ACC112 (cell line): Measurements from ENCODE around the gene SLC35B4.

Experiments
- H2AFZ ChIP-seq: fragments of 200-600 bp; sonication (generic); one replicate; pipeline ENCODE4 v1.6.0; 2017; ENCODE audit warnings: antibody characterized with exemption, low read length; ENCODE audit not compliant: unreplicated experiment
- H3K27ac ChIP-seq: fragments of 200-600 bp; sonication (generic); 2 replicates; pipeline ENCODE4 v1.5.1; 2014; ENCODE audit warnings: low read depth, mild to moderate bottlenecking, antibody characterized with exemption, low read length, moderate library complexity
- H3K27me3 ChIP-seq: fragments of 200-600 bp; sonication (generic); 2 replicates; pipeline ENCODE4 v1.6.1; 2014; ENCODE audit warnings: mild to moderate bottlenecking, antibody characterized with exemption, low read length, moderate library complexity, mixed read lengths; ENCODE audit not compliant: insufficient read depth
- H3K36me3 ChIP-seq: fragments of 200-600 bp; sonication (generic); 2 replicates; pipeline ENCODE4 v1.6.1; 2016; ENCODE audit warnings: mild to moderate bottlenecking, antibody characterized with exemption, low read length, moderate library complexity, mixed read lengths; ENCODE audit not compliant: insufficient read depth
- H3K4me1 ChIP-seq: fragments of 200-600 bp; sonication (generic); one replicate; pipeline ENCODE4 v1.6.1; 2016; ENCODE audit warnings: low read length, mixed read lengths; ENCODE audit not compliant: insufficient read depth, unreplicated experiment, control insufficient read depth
- H3K4me3 ChIP-seq: fragments of 200-600 bp; sonication (generic); 2 replicates; pipeline ENCODE4 v1.5.1; 2014; ENCODE audit warnings: mild to moderate bottlenecking, low read depth, low read length
- H3K79me2 ChIP-seq: fragments of 200-600 bp; sonication (generic); one replicate; pipeline ENCODE4 v1.6.0; 2016; ENCODE audit warnings: low read length; ENCODE audit not compliant: control insufficient read depth, unreplicated experiment, insufficient read depth

The SLC35B4 gene

DNA sequence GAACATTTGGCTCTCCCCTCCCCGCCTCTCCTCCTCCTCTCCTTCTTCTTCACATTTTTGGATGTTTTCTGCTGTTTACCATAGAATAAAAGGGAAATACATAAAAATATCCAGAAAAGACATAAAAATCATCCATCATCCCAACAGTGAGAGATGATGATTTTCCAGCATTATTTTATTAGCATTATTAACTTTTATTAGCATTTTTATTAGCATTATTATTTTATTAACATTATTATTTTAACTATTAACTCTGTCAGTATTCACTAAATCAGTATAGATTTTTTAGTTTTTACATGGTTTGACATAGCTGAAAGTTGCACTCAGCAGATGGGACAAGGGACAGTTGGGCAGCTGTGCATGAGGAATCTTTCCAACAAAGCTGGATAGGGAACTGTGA is 16.2 kb upstream of the SLC35B4 start:
- Histone ChIP-seq H3K4me1 (no peaks in the 10 kb centered on the region), H3K79me2 (no peaks in the 10 kb centered on the region), H3K4me3 (no peak overlapping the region), H3K36me3 (no peaks in the 10 kb centered on the region), H2AFZ (no peak overlapping the region), H3K27me3 (peaks cover 8% of the 10 kb centered on the region; the same call in 1 of the 2 replicates), H3K27ac (no peak overlapping the region)

DNA sequence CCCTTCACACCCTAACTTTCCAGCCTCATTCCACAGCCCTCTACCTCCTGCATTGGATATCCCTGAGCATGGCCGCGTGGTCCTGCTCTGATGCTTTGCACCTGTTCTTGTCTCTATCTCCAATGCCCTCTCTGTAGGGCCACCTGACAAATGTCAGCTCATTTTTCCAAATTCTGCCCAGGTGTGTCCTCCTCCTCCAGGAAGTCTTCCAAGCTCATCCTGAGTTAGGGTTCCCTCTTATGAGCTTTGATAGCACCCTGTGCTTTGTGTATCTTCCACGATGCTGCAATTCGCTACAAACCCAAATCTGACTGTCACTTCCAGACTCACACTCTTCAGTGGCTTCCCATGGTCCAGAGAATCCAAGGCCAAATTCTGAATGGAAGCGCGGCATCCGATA is 14.7 kb upstream of the SLC35B4 start:
- H3K4me1 ChIP-seq: no peaks in the 10 kb centered on the region
- H3K36me3 ChIP-seq: no peaks in the 10 kb centered on the region
- H3K79me2 ChIP-seq: no peaks in the 10 kb centered on the region
- no peak overlapping the region for H2AFZ ChIP-seq
- no peak overlapping the region for H3K4me3 ChIP-seq
- H3K27me3 ChIP-seq: peaks cover 8% of the 10 kb centered on the region; the same call in 1 of the 2 replicates
- no peak overlapping the region for H3K27ac ChIP-seq

DNA sequence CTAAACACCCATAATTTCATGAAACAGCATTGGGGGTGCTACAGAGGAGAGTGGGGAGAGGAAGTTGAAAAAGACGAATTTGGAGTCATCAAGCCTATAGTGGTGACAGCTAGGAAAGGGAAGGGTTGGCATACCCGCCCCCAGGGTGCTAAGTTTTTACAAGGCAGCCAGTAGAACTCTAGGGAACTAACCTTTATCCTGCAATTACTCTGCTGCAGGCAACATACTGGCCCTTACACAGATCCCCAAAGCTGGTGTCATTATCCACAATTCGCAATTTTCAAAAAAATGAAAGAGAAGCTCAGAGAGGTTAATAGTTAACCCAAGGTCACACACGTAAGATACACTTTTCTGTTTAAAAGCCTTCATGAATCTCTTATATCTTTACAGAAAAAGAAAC is 14.2 kb upstream of the SLC35B4 start:
- peaks cover 7% of the 10 kb centered on the region; the same call in 1 of the 2 replicates for H3K27me3 ChIP-seq
- H3K4me1 ChIP-seq: no peaks in the 10 kb centered on the region
- H3K4me3 ChIP-seq: no peak overlapping the region
- H3K79me2 ChIP-seq: no peaks in the 10 kb centered on the region
- no peak overlapping the region for H3K27ac ChIP-seq
- H3K36me3 ChIP-seq: no peaks in the 10 kb centered on the region
- H2AFZ ChIP-seq: no peak overlapping the region

DNA sequence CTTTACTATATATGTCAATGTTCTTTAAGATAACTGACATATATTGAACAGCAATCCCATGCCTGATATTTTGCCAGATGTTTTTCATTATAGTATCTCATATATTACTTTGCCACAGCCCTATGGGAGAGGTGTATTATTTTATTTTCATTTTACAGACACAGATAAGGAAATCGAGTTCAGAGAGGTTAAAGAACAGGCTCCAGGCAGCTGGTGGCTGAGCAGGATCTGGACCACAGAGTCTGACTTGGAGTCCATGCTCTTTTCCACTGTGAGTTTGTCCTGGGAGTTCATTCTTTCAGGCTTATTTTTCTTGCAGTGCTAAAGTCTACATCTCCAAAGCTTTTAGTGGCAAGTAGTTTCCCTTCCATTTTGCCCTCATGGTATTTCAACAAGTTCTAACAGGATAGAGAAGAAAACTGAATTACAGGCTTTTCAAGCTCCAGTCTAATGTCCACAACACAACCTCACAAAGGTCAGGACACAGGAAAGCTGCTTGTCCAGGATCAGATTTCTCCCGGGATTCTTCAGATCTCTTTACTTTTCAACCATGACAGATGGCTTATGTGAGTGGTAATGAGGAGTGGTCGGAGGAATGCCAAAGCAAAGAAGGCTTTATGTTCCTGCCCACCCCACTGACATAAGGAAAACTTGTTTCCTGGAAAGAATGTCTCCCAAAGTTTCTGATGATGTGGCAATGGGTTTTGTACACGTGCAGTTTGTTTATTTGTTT is 13.1 kb upstream of the SLC35B4 start:
- Histone ChIP-seq H3K4me3 (no peak overlapping the region), H3K79me2 (no peaks in the 10 kb centered on the region), H2AFZ (no peak overlapping the region), H3K4me1 (no peaks in the 10 kb centered on the region), H3K36me3 (no peaks in the 10 kb centered on the region), H3K27me3 (0 out of 2 replicates have a peak, but pooled peaks cover 4% of the 10 kb centered on the region), H3K27ac (no peak overlapping the region)

DNA sequence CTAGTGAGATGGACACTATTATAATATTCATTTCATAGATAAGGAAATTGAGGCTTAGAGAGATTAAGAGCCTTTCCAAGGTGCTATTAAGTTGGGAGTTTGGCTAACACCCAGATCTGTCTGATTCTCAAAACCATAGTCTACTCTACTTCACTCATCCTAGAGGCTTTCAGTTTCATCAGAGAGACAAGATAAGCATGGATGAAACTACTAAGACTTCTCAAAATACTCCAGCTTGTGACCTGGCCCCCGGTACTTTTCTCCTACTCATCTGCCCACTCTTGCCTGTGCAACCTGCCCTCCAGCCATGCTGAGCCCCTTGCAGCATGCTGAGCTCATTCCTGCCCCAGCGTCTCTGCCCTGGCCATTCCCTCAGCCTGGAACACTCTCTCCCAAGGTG is 12.2 kb upstream of the SLC35B4 start:
- Histone ChIP-seq H3K27ac (no peak overlapping the region), H3K27me3 (0 out of 2 replicates have a peak, but pooled peaks cover 4% of the 10 kb centered on the region), H3K36me3 (no peaks in the 10 kb centered on the region), H3K79me2 (no peaks in the 10 kb centered on the region), H3K4me3 (no peak overlapping the region), H2AFZ (no peak overlapping the region), H3K4me1 (no peaks in the 10 kb centered on the region)

DNA sequence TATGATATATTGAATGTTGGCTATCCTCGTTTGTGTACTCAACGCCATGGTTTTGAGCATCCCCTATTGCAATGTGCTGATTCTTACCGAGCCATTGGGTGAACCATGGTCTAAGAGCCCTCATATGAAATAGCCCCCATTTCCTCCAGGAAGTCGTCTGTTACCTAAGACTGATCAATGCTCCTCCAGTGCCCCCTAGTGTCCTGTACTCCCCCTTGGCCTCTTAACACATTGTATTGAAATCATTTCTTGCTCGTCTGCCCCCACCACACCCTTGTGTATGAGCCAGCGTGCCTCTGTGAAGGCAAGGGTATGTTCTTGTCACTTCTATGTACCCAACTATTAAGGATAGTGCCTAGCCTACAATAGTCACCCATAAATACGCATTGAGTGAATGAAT is 11.2 kb upstream of the SLC35B4 start:
- no peak overlapping the region for H3K4me3 ChIP-seq
- H3K27me3 ChIP-seq: 0 out of 2 replicates have a peak, but pooled peaks cover 4% of the 10 kb centered on the region
- no peaks in the 10 kb centered on the region for H3K4me1 ChIP-seq
- H3K27ac ChIP-seq: no peak overlapping the region
- H3K36me3 ChIP-seq: no peaks in the 10 kb centered on the region
- H3K79me2 ChIP-seq: no peaks in the 10 kb centered on the region
- no peak overlapping the region for H2AFZ ChIP-seq

DNA sequence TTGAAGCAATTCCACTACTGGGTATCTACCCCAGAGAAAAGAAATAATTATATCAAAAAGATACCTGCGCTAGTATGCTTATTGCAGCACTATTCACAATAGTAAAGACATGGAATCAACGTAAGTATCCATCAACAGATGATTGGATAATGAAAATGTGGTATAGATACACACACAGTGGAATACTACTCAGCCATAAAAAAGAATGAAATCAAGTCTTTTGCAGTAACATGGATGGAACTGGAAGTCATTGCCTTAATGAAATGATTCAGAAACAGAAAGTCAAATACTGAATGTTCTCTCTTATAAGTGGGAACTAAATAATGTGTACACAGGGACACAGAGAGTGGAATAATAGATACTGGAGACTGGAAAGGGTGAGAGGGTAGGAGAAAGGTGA is 7.4 kb upstream of the SLC35B4 start:
- Histone ChIP-seq H3K27ac (no peak overlapping the region), H3K27me3 (no peaks in the 10 kb centered on the region), H3K79me2 (no peaks in the 10 kb centered on the region), H3K36me3 (no peaks in the 10 kb centered on the region), H2AFZ (no peak overlapping the region), H3K4me1 (no peaks in the 10 kb centered on the region), H3K4me3 (no peak overlapping the region)

DNA sequence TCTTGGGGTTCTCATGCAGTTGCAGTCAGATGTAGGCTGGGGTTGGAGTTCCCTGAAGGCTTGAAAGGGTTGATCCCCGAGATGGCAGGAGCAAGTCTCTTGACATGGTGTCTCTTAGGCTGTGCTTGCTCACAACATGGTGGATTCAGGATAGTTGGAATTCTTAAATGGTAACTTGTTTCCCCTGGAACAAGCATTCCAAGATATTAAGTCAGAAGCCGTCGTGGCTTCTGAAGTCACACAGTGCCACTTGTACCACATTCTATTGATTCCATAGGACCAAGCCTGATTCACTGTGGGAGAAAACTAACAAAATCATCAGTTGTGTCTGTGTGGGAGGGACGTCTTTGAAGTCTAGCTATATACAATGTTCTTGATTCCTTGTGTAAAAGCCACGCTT is 3.5 kb upstream of the SLC35B4 start:
- H3K27me3 ChIP-seq: no peaks in the 10 kb centered on the region
- H3K36me3 ChIP-seq: no peaks in the 10 kb centered on the region
- no peak overlapping the region for H3K27ac ChIP-seq
- H3K4me1 ChIP-seq: peaks cover 8% of the 10 kb centered on the region
- H3K79me2 ChIP-seq: peaks cover 13% of the 10 kb centered on the region
- H3K4me3 ChIP-seq: no peak overlapping the region
- H2AFZ ChIP-seq: no peak overlapping the region

DNA sequence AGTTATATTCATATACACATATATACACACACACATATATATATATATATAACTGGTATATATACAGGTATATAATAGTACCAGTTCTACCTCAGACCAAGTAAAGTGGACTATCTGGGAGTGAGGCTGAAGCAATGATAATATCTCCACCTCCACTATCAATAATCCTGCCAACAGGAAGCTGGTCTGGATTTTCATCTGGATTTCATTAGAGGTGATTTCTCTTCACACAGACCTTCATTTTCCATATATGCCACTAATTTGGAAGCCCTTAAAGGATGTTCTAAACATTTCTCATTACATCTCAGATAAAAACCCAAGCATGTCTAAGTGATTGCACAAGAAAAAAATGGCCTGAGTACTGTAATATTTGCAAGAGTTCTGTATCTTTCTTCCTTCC is 1.7 kb upstream of the SLC35B4 start:
- H3K4me1 ChIP-seq: peaks cover 10% of the 10 kb centered on the region
- H3K4me3 ChIP-seq: no peak overlapping the region
- H2AFZ ChIP-seq: no peak overlapping the region
- no peaks in the 10 kb centered on the region for H3K36me3 ChIP-seq
- peaks cover 21% of the 10 kb centered on the region for H3K79me2 ChIP-seq
- H3K27me3 ChIP-seq: no peaks in the 10 kb centered on the region
- no peak overlapping the region for H3K27ac ChIP-seq

DNA sequence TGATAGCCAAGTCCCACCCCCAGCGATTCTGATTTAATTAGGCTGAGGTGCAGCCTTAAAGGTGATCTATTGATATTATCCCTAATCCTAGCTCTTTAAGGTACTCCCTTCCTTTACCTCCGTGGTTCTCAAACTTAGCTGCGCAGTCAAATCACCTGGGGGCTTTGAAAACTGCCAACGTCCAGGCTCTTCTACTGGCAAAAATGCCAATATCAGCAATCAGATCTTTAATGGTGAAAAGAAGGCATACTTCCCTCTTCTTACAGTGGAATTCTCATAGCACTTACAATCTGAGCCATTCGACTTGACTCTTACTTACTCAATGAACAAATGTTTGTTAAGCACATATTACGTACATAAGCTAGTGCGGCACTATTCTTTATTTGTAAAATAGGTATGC is 704 bp upstream of the SLC35B4 start:
- Histone ChIP-seq H3K79me2 (peaks cover 26% of the 10 kb centered on the region), H2AFZ (peak overlapping the region; percentile 62), H3K4me3 (peak overlapping the region; percentile 93), H3K27ac (no peak overlapping the region), H3K27me3 (no peaks in the 10 kb centered on the region), H3K4me1 (peaks cover 10% of the 10 kb centered on the region), H3K36me3 (no peaks in the 10 kb centered on the region)
